K562 (cell line): ENCODE data around the gene IFITM2. TPM values are rescaled to one million over a fixed set of nuclear protein-coding genes. Genes with fewer than 3 reads are reported as not detected.
A peak's percentile ranks its signal among the peaks of the same experiment; 100 is the strongest.

ENCODE experiments used
- ATF1 ChIP-seq, 2 experiments: fragments of 450-650 bp in 1 of 2; IDR thresholded peaks; 2 replicates each; pipeline ENCODE4 v1.6.1; 2016; ENCODE audit warnings: missing compliant biosample characterization in 1 of 2, missing genetic modification characterization in 1 of 2
- ATF7 ChIP-seq: fragments of 450-650 bp; IDR thresholded peaks from 2 replicates; pipeline ENCODE4 v1.7.1; 2014; ENCODE audit warnings: mild to moderate bottlenecking, moderate library complexity
- BRCA1 ChIP-seq, 2 experiments: fragments of 450-650 bp in 1 of 2; sonication (generic) in 1 of 2; formaldehyde crosslinking in 1 of 2; IDR thresholded peaks; 2 replicates each; pipeline versions ENCODE4 v1.5.0 to v1.6.1; 2017 to 2020; ENCODE audit warnings: mild to moderate bottlenecking in 1 of 2, missing genetic modification reagents in 1 of 2
- C11orf30 ChIP-seq: fragments of 450-650 bp; IDR thresholded peaks from 2 replicates; pipeline ENCODE4 v1.6.1; 2016; ENCODE audit warnings: low read depth, mild to moderate bottlenecking
- COPS2 ChIP-seq: fragments of 450-650 bp; conservative IDR thresholded peaks from 2 replicates; pipeline ENCODE4 v1.6.1; 2016; ENCODE audit warnings: mild to moderate bottlenecking, moderate library complexity
- ETV6 ChIP-seq, 3 experiments: fragments of 150-350 bp in 1 of 3; sonication (generic) in 1 of 3; formaldehyde crosslinking in 1 of 3; IDR thresholded peaks; 2 replicates each; pipeline versions ENCODE4 v1.6.1 to v1.8.0; 2014 to 2022; ENCODE audit warnings: borderline replicate concordance in 2 of 3, low read depth in 2 of 3, antibody characterized with exemption in 1 of 3, low read length in 1 of 3, mild to moderate bottlenecking in 1 of 3, missing genetic modification reagents in 1 of 3
- HDAC3 ChIP-seq: fragments of 450-650 bp; IDR thresholded peaks from 2 replicates; pipeline ENCODE4 v1.6.1; 2018; ENCODE audit warnings: borderline replicate concordance, mild to moderate bottlenecking, moderate library complexity; ENCODE audit not compliant: partially characterized antibody
- HDGF ChIP-seq: fragments of 450-650 bp; IDR thresholded peaks from 2 replicates; pipeline ENCODE4 v1.6.1; 2016
- JUND ChIP-seq, 2 experiments: IDR thresholded peaks; 2 replicates in 1 of 2; 3 replicates in 1 of 2; pipeline ENCODE4 v1.6.1; 2011; ENCODE audit warnings: borderline replicate concordance in 2 of 2, low read depth in 2 of 2, low read length in 2 of 2, improper control_type of control experiment in 1 of 2, missing biosample characterization in 1 of 2, missing genetic modification characterization in 1 of 2, missing genetic modification reagents in 1 of 2
- MAZ ChIP-seq, 2 experiments: fragments of 450-650 bp in 1 of 2; sonication (generic) in 1 of 2; formaldehyde crosslinking; IDR thresholded peaks in 1 of 2; conservative IDR thresholded peaks in 1 of 2; 2 replicates each; pipeline versions ENCODE4 v1.4.0 to v1.5.0; 2020; ENCODE audit warnings: mild to moderate bottlenecking in 1 of 2, missing genetic modification reagents in 1 of 2
- NR2C2 ChIP-seq, 2 experiments: fragments of 200-800 bp in 1 of 2; sonication (Bioruptor generic) in 1 of 2; sonication (generic) in 1 of 2; formaldehyde crosslinking in 1 of 2; IDR thresholded peaks; 2 replicates each; pipeline versions ENCODE4 v1.6.1 to v1.8.0; 2016 to 2022; ENCODE audit warnings: mild to moderate bottlenecking in 1 of 2, missing compliant biosample characterization in 1 of 2, missing genetic modification characterization in 1 of 2, missing genetic modification reagents in 1 of 2
- PHF8 ChIP-seq: fragments of 200-600 bp; sonication (generic); IDR thresholded peaks from 2 replicates; pipeline ENCODE4 v1.6.1; 2012; ENCODE audit warnings: mixed run types, mild to moderate bottlenecking, inconsistent platforms, low read length, moderate library complexity, borderline replicate concordance
- POU5F1 ChIP-seq: fragments of 150-350 bp; IDR thresholded peaks from 2 replicates; pipeline ENCODE4 v1.6.1; 2014; ENCODE audit warnings: borderline replicate concordance, low read length, low read depth, mild to moderate bottlenecking; ENCODE audit not compliant: partially characterized antibody
- PRPF4 ChIP-seq: fragments of 200-400 bp; formaldehyde crosslinking; IDR thresholded peaks from one replicate; pipeline ENCODE4 v1.6.1; 2017; ENCODE audit warnings: low read length, low read depth, mild to moderate bottlenecking; ENCODE audit not compliant: insufficient read depth, poor library complexity, severe bottlenecking
- SAFB ChIP-seq: fragments of 200-400 bp; formaldehyde crosslinking; IDR thresholded peaks from 2 replicates; pipeline ENCODE4 v1.6.1; 2017; ENCODE audit warnings: low read depth, low read length, borderline replicate concordance
- SUPT5H ChIP-seq: fragments of 450-650 bp; IDR thresholded peaks from 2 replicates; pipeline ENCODE4 v1.6.1; 2016
- ZBED1 ChIP-seq: IDR thresholded peaks from 2 replicates; pipeline ENCODE4 v1.6.1; 2014
- polyA plus RNA-seq, 8 experiments: library from polyadenylated mRNA; depleted of rRNA in 4 of 8; stranded (reverse) in 5 of 8; unstranded in 3 of 8; fragments of >200 nt; fragmentation: Nextera tagmentation in 2 of 8; fragmentation: Illumina TruSeq in 1 of 8; extraction: Ambion mirVana in 2 of 8; extraction: Trizol in 1 of 8; gene quantifications; 2 replicates each; pipeline versions ENCODE4 v1.2.1 to v1.2.3, GENCODE V29; 2011 to 2014; ENCODE audit warnings: inconsistent platforms in 1 of 8, missing spikeins in 1 of 8
- total RNA-seq, 7 experiments: library from RNA; depleted of rRNA in 6 of 7; stranded (reverse); fragments of >200 nt in 6 of 7; fragmentation: Illumina TruSeq in 2 of 7; extraction: Trizol in 2 of 7; gene quantifications; 2 replicates each; pipeline versions ENCODE4 v1.2.1 to v1.2.3, GENCODE V29; 2011 to 2021; ENCODE audit warnings: low replicate concordance in 1 of 7
- TF ChIP-seq, protein P1 (sequence below): fragments of 450-650 bp; IDR thresholded peaks from 2 replicates; pipeline ENCODE4 v1.6.1; 2016; ENCODE audit warnings: antibody characterized with exemption
- TF ChIP-seq, protein P2 (sequence below): fragments of 200-800 bp; sonication (Bioruptor generic); IDR thresholded peaks from 2 replicates; pipeline ENCODE4 v1.6.1; 2017; ENCODE audit warnings: missing genetic modification characterization, missing compliant biosample characterization

The IFITM2 gene
- total and polyA plus RNA-seq, 9 of the 15 experiments (the other 6 are each of a cell fraction or from before 2014, with no cell fraction given): 52.8 to 4,872 (median 356) TPM

DNA sequence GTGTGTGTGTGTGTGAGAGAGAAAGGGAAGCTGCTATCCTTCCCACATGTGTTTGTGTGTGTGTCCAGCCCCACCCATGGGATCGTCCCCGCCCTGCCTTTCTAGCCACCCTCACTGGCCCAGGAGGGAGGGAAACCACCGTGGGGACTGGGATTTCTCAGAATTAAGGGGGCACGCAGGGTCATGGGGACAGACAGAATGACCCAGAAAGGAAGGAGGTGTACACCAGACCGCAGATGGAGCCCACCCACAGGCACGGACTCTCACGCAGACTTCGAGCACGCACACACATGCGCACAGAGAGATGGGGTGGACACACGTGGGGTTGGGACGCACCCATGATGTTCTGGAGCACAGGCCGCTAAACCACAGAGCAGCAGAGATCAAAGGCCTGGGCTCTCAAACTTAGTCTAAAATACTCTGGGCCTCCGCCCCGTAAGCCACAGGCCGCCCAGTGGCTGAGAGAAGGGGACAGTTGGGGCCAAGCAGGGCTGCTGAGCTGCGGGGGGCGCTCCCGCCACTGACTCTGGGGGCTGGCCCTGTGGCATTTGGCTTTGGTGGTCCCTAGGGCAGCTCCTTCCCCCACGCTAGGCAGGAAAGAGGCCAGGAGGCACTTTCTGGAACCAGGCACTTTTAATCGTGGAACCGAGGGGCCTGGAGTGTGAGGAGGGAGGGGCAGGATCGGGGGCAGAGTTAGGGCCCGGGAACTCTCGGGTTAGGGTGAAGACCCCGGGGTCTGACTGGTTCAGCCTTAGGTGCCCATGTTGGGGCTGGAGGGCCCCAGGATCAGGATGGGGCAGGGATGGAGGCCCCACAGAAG is 9.8 kb upstream of the IFITM2 start (continued):
- TF ChIP-seq, protein P1, sequence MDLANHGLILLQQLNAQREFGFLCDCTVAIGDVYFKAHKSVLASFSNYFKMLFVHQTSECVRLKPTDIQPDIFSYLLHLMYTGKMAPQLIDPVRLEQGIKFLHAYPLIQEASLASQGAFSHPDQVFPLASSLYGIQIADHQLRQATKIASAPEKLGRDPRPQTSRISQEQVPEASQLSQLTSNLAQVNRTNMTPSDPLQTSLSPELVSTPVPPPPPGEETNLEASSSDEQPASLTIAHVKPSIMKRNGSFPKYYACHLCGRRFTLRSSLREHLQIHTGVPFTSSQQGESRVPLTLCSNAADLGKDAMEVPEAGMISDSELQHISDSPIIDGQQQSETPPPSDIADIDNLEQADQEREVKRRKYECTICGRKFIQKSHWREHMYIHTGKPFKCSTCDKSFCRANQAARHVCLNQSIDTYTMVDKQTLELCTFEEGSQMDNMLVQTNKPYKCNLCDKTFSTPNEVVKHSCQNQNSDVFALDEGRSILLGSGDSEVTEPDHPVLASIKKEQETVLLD: peak; percentile 60; the same call in 1 of the 2 replicates
- no peak for TF ChIP-seq POU5F1
- TF ChIP-seq ATF7: peak; percentile 26; the same call in 1 of the 2 replicates
- TF ChIP-seq ATF1 (CRISPR knock-in tag; IDR thresholded peaks at IDR 0.05): no peak
- peak; percentile 31; the same call in 1 of the 2 replicates for TF ChIP-seq ATF1 (tag; IDR thresholded peaks at IDR 0.05)
- no peak for TF ChIP-seq ZBED1
- no peak for TF ChIP-seq ETV6 (IDR thresholded peaks at IDR 0.05; ENCODE audit: borderline replicate concordance in 1 of 2, low read depth in 2 of 2, low read length in 1 of 2)
- no peak for TF ChIP-seq ETV6 (CRISPR knock-in tag; IDR thresholded peaks at IDR 0.05; ENCODE audit: borderline replicate concordance)
- peak; percentile 26; the same call in 1 of the 2 replicates for TF ChIP-seq PHF8
- TF ChIP-seq, protein P2, sequence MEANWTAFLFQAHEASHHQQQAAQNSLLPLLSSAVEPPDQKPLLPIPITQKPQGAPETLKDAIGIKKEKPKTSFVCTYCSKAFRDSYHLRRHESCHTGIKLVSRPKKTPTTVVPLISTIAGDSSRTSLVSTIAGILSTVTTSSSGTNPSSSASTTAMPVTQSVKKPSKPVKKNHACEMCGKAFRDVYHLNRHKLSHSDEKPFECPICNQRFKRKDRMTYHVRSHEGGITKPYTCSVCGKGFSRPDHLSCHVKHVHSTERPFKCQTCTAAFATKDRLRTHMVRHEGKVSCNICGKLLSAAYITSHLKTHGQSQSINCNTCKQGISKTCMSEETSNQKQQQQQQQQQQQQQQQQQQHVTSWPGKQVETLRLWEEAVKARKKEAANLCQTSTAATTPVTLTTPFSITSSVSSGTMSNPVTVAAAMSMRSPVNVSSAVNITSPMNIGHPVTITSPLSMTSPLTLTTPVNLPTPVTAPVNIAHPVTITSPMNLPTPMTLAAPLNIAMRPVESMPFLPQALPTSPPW: peak; percentile 52
- TF ChIP-seq C11orf30: no peak
- no peak for TF ChIP-seq SAFB
- TF ChIP-seq SUPT5H: 0 out of 2 replicates have a peak, but pooled peaks have one; percentile 31
- TF ChIP-seq MAZ (CRISPR knock-in tag; conservative IDR thresholded peaks at IDR 0.05 in 1 of 2, IDR thresholded peaks at IDR 0.05 in 1 of 2): 0 out of 4 replicates have a peak, but pooled peaks of 1 of the 2 experiments have one; percentile 57
- TF ChIP-seq PRPF4: no peak
- TF ChIP-seq HDAC3: no peak
- TF ChIP-seq HDGF: no peak
- 0 out of 2 replicates have a peak, but pooled peaks have one; percentile 22 for TF ChIP-seq NR2C2 (CRISPR knock-in tag; IDR thresholded peaks at IDR 0.05)
- no peak for TF ChIP-seq NR2C2 (tag; IDR thresholded peaks at IDR 0.05)
- no peak for TF ChIP-seq BRCA1 (IDR thresholded peaks at IDR 0.05)
- TF ChIP-seq BRCA1 (CRISPR knock-in tag; IDR thresholded peaks at IDR 0.05): no peak
- TF ChIP-seq JUND (IDR thresholded peaks at IDR 0.05; ENCODE audit: borderline replicate concordance, low read depth, low read length): no peak
- TF ChIP-seq JUND (tag; IDR thresholded peaks at IDR 0.05; ENCODE audit: borderline replicate concordance, low read depth, low read length): no peak
- TF ChIP-seq COPS2: no peak
